Stromal cell of bone marrow (primary cell): ENCODE data around the gene FAM72D.
"Not testable (repeated sequence)": the region's sequence is repeated elsewhere in the genome, so short reads cannot be mapped to it uniquely, and the experiment has no call there.

ENCODE experiments used
- DNase-seq: peaks from one replicate; pipeline ENCODE4 v3.0.0-alpha.2; 2012; ENCODE audit warnings: low read depth

The FAM72D gene

DNA sequence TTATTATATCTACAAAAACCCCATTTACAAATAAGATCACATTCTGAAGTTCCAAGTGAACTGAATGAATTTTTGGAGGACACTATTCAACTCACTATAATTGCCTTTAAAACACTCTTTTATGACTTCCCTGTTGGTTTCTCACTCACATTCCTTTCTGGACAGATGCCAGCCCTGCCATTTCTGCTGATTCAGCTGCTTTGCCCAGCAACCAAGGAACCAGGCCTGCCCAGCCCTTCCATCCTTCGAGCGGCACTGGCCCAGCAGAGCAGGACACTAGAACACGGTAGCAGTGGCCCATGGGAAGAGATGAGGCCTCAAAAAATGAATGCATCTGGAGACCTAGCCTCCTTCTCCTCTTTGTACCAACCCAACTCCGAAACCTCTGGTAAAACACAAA lies 50.5 kb downstream of the FAM72D start:
- not testable (repeated sequence) for DNase-seq

DNA sequence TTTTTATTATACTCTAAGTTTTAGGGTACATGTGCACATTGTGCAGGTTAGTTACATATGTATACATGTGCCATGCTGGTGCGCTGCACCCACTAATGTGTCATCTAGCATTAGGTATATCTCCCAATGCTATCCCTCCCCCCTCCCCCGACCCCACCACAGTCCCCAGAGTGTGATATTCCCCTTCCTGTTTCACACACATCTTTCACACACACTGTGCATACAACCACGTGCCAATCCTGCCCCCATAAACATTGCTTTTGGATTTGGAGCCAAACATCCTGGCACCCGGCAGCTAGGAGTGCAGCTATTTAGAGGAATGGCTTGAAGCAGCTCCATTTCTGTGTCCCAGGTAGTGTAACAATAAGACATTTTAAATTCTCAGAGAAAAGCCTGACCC lies 51.4 kb downstream of the FAM72D start:
- DNase-seq, result not testable (repeated sequence)

DNA sequence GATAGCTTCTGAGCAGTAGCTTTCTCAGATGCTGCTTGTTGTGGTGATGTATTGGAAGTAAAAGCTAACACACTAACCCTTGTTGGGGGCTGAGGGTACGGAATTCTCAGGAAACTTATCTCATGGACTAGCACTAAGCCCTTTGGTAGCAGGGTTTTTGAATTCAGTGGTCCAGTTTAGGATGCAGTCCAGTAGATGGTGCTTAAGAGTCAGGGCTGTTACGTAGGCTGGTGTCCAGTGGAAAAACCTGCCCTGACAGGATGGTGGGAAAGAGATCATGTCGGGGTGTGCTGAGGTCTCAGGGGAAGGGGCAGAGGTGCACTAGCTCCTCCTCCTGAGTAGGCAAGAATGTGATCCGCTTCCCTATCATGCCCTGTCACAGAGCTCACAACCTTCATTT lies 59.6 kb downstream of the FAM72D start:
- DNase-seq, result not testable (repeated sequence)

GRCh38 chr1:145155873-145156272 lies 60.1 kb downstream of the FAM72D start:
- not testable (repeated sequence) for DNase-seq

- not testable (repeated sequence) for DNase-seq
These were observed 61.3 kb downstream of the FAM72D start for GRCh38 chr1:145156891-145157610.

DNA sequence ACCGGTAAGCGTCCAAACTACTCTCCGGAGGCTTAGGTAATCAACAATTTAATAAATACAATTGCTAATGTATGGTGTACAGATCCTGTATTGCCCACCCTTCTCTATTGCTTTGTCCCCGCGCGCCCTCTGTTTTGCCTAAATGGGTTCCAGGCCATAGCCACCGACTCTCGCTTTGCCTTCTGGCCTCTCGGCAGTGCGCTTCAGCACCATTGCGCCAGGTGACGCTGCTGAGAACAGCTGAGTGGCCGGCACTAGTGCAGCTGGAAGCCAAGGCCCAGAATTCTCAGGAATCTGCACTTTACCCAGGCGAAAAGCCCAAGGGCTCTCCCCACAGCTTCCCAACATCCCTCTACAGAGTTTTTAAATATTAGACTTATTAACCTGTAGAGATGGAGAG lies 61.9 kb downstream of the FAM72D start:
- DNase-seq, result not testable (repeated sequence)

GRCh38 chr1:145161046-145161752 lies 65.4 kb downstream of the FAM72D start:
- not testable (repeated sequence) for DNase-seq
